Naive thymus-derived CD8-positive, alpha-beta T cell (primary cell): ENCODE results near the gene NRIP2. TPM values are rescaled to one million over a fixed set of nuclear protein-coding genes. Genes with fewer than 3 reads are reported as not detected.

Experiments
- ATAC-seq, 2 donors: fragments of 150-1000 bp; cut with Tn5 transposase in 1 of 2; sonication (Bioruptor Pico), chemical (Tn5 transposase) in 1 of 2; 1 replicate in 1 of 2; 2 replicates in 1 of 2; pipeline ENCODE4 v1.10.0; 2021; ENCODE audit warnings: mild to moderate bottlenecking in 2 of 2, moderate library complexity in 2 of 2
- POLR2A ChIA-PET: fragments of 350-600 bp; sonication (Branson Sonifier 250); formaldehyde crosslinking; loops from one replicate; lab custom pipeline; 2021; ENCODE audit warnings: antibody characterized with exemption; lab: Charles Lee
- DNase-seq, 10 donors: peaks; one replicate each; pipeline versions ENCODE4 v3.0.0 to v3.0.0-alpha.2; 2020 to 2022
- H3K27ac Mint-ChIP-seq, 10 donors: one replicate each; pipeline ENCODE4 v1.8.0; 2020 to 2022; ENCODE audit warnings: mild to moderate bottlenecking in 10 of 10, mixed read lengths in 10 of 10, moderate library complexity in 4 of 10, inconsistent platforms in 1 of 10
- H3K27me3 Mint-ChIP-seq, 5 donors: one replicate each; pipeline ENCODE4 v1.8.0; 2021 to 2022; ENCODE audit warnings: mixed read lengths in 5 of 5
- H3K36me3 Mint-ChIP-seq, 3 donors: one replicate each; pipeline ENCODE4 v1.8.0; 2020 to 2022; ENCODE audit warnings: mixed read lengths in 3 of 3, mild to moderate bottlenecking in 2 of 3, inconsistent platforms in 1 of 3
- H3K4me1 Mint-ChIP-seq, 4 donors: one replicate each; pipeline ENCODE4 v1.8.0; 2021 to 2022; ENCODE audit warnings: mixed read lengths in 4 of 4
- H3K4me3 Mint-ChIP-seq, 10 donors: one replicate each; pipeline ENCODE4 v1.8.0; 2020 to 2022; ENCODE audit warnings: mild to moderate bottlenecking in 10 of 10, mixed read lengths in 10 of 10, moderate library complexity in 6 of 10, inconsistent platforms in 1 of 10
- H3K9me3 Mint-ChIP-seq, 9 donors: one replicate each; pipeline ENCODE4 v1.8.0; 2020 to 2022; ENCODE audit warnings: mixed read lengths in 9 of 9, mild to moderate bottlenecking in 3 of 9, inconsistent platforms in 1 of 9, moderate library complexity in 1 of 9
- polyA plus RNA-seq, 3 donors: library from polyadenylated mRNA; unstranded; fragments of 300-500 nt; fragmentation: Illumina TruSeq; gene quantifications; one replicate each; pipeline ENCODE4 v1.2.3, GENCODE V29; 2021
- total RNA-seq, 8 experiments: library from RNA in 2 of 8; stranded (reverse) in 2 of 8; gene quantifications; one replicate each; pipeline ENCODE4 v1.2.3 and lab custom pipeline; 2021 to 2026

The NRIP2 gene
- total and polyA plus RNA-seq, 5 experiments from 2014 or later = 1.3 to 2.4 (median 1.6) TPM; not detected in 2

DNA sequence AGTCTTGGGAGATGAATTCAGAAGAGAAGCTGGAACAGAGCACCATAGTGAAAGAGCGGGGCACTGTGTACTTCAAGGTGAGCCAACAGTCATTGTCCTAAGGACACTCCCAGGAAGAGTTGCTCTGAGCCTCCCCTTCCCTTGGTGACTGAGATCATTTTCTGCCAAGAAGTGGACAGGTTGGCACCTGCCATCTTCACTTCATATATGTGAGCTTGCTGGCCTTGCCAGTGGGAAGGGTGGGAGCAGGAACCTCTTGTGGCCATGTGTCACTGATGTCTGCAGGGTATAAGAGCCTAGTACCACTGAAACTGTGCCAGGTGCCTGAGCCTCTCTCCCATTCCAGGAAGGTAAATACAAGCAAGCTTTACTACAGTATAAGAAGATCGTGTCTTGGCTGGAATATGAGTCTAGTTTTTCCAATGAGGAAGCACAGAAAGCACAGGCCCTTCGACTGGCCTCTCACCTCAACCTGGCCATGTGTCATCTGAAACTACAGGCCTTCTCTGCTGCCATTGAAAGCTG, 34.7 kb downstream of the NRIP2 start:
- H3K27ac Mint-ChIP-seq = peak overlapping the region in 3 of 10 donors; percentile 17 to 80 (median 29)
- ATAC-seq (no peak), DNase-seq (no peak)
- peaks cover 11 to 26% (median 17%) of the 10 kb centered on the region in 4 donors for H3K4me1 Mint-ChIP-seq
- H3K9me3 Mint-ChIP-seq = no peaks in the 10 kb centered on the region
- no peaks in the 10 kb centered on the region for H3K27me3 Mint-ChIP-seq
- POLR2A ChIA-PET = interaction anchor here (1.1 to 1.5 kb wide), 2 partner anchors 12 to 109 kb away, joined by 5 to 6 read pairs; partner anchors contain the start of gene ITFG2
- H3K36me3 Mint-ChIP-seq = peaks cover 5 to 81% (median 10%) of the 10 kb centered on the region in 3 donors
- no peak overlapping the region for H3K4me3 Mint-ChIP-seq

DNA sequence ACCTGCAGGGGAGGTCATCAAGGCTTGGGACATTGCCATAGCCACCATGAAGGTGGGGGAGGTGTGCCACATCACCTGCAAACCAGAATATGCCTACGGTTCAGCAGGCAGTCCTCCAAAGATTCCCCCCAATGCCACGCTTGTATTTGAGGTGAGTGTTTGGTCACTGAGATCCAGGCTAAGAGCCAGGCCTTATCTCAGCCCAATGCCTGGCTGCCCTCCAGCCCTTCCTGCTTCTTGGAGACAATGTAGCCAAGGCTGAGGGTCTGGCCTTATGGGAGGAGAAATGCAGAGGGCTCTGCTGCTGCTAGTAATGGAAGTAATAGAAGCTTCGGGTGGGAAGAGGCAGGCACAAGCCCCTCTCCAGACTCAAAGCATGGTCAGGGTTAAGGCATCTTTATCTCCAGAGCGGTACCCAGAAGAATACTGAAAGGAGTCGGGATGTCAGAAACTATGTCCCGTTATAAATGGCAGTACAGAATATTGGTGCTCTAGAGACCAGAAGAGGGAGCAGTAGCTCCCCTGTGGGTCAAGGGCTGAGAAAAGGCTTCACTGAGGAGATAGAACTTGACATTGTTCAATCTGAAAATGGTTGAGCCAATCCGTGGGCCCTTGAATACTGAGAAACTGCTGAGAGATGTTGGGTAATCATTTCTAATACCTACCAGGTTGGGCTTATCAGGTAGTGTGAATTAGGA, 37.0 kb downstream of the NRIP2 start:
- no peaks in the 10 kb centered on the region for H3K27me3 Mint-ChIP-seq

DNA sequence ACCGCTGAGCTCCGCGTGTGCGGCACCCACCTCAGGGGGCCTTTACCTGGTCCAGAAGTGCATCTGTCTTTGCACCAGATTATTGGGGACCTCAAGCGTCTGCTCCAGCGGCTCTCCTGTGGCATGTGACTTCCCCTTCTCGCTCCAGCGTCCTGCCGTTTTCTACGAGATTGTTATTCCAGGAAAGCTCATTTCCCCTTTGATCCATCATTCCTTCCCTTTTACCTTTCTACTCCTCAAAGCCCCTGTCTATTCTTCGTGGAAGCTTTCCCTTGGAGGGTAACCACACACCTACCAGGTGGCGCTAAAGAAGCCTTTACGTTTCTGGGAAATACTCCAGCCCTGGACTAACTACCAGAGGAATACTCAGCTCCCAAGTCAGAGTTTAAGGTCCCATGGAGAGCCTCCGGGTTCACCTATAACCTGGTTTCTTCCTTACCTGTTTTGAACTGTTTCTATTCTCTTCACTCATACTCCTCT, 38.6 kb downstream of the NRIP2 start:
- Mint-ChIP-seq H3K27me3 (no peaks in the 10 kb centered on the region), H3K36me3 (peaks cover 4 to 44% (median 5%) of the 10 kb centered on the region in 3 donors), H3K9me3 (no peaks in the 10 kb centered on the region), H3K4me1 (peaks cover 10 to 36% (median 20%) of the 10 kb centered on the region in 4 donors), H3K27ac (peak overlapping the region; percentile 75 to 93 (median 89)), H3K4me3 (peak overlapping the region; percentile 84 to 96 (median 91))
- ATAC-seq (no peak), DNase-seq (no peak)
- POLR2A ChIA-PET = interaction anchor here (0.6 to 6.2 kb wide), 6 partner anchors 8 to 113 kb away, joined by 3 to 94 read pairs (median 6); partner anchors contain the start of genes FOXM1, ITFG2 and RHNO1

More for the DNA sequence above, 37.0 kb downstream of the NRIP2 start:
- peak overlapping the region in 6 of 10 donors; percentile 10 to 83 (median 52) for H3K27ac Mint-ChIP-seq
- no peaks in the 10 kb centered on the region for H3K9me3 Mint-ChIP-seq
- no peak for DNase-seq
- peaks cover 5 to 60% (median 10%) of the 10 kb centered on the region in 3 donors for H3K36me3 Mint-ChIP-seq
- POLR2A ChIA-PET = interaction anchor here (5.5 to 6.2 kb wide), 2 partner anchors 14 to 105 kb away, joined by 51 to 94 read pairs; partner anchors contain the start of gene ITFG2
- peaks cover 11 to 30% (median 20%) of the 10 kb centered on the region in 4 donors for H3K4me1 Mint-ChIP-seq
- no peak for ATAC-seq
- peak overlapping the region in 6 of 10 donors; percentile 90 to 96 (median 92) for H3K4me3 Mint-ChIP-seq

DNA sequence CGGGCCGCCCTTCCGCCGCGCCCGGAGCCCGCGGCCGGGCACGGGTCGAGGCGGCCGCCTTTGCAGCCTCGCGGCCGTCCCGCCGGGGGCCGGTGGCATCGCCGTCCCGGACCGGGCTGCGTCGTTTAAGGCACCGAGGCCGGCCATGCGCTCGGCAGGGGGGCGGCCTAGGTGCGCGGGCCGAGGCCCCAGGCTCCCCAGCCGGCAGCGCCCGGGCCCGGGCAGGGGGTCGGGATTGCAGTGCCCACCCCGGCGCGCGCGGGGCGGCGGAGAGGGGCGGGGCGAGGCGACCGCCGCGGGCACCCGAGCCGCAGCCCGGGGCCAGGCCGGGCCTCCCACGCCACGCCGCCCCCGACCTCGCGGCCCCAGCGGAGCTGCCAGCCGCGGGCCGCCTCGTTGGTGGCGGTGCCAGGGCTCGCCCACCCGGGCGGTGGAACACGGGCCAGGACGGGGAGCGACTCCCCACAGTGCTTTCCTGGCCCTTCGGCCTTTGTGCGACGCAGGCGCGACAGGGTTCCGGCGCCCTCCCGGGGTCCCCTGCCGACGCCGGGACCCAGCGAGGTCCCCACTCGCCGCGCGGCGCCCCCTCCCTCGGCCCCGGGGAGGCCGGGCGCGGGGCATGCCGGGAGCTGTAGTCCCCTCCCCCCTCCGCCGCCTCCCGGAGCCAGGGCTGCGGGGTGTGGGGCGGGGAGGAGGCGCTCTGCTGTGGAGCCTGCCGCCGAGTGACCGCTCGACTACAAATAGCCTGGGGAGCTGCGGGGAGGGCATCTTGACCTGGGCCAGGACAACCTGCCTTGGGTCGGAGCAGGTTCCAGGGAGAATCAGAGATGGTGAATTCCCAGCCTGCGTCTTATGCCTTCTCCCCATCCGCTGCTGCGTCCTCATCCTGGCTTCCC, 39.3 kb downstream of the NRIP2 start:
- POLR2A ChIA-PET = interaction anchor here (0.6 to 6.2 kb wide), 7 partner anchors 9 to 113 kb away, joined by 3 to 94 read pairs (median 6); partner anchors contain the start of genes FOXM1, ITFG2, RHNO1 and TULP3
- Mint-ChIP-seq H3K4me1 (peaks cover 10 to 36% (median 20%) of the 10 kb centered on the region in 4 donors), H3K27me3 (no peaks in the 10 kb centered on the region), H3K36me3 (peaks cover 2 to 38% (median 5%) of the 10 kb centered on the region in 3 donors), H3K9me3 (no peaks in the 10 kb centered on the region), H3K4me3 (peak overlapping the region; percentile 84 to 96 (median 91)), H3K27ac (peak overlapping the region; percentile 75 to 93 (median 89))
- peak; percentile 49 to 81 (median 70) for DNase-seq
- ATAC-seq = peak; percentile 60 to 67

DNA sequence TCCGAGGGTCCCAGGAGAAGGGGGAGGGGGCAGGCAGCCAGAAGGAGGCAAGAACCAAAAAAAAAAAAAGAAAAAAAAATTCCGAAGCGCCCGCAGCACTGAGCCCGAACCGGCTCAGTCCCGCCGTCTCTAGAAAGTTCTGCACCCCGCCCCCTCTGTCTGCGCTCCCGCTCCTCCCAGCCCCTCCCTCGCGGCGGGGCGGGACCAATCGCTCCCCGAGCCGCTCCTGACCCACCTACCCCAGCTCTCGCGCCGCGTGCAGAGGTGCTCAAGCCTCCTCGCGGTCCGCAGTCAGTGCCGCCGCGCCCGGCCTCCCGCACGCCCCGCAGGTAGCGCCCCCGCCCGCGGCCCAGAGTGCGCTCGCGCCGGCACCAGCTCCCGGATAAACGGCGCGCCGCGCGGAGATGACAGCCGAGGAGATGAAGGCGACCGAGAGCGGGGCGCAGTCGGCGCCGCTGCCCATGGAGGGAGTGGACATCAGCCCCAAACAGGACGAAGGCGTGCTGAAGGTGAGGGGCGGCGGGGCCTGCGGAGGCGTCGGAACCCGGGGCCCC, 40.0 kb downstream of the NRIP2 start, which contains the start of gene FKBP4:
TSS of gene FKBP4 (plus strand) at position 235 of the 554 bp plus-strand sequence. CDS start at position 405, 170 bp downstream.
- DNase-seq (peak; percentile 71 to 93 (median 87)), ATAC-seq (peak; percentile 82 to 89)
- H3K27me3 Mint-ChIP-seq = no peaks in the 10 kb centered on the region
- no peaks in the 10 kb centered on the region for H3K9me3 Mint-ChIP-seq
- peak within 1 kb of the TSS; percentile 84 to 96 (median 91) for H3K4me3 Mint-ChIP-seq
- H3K36me3 Mint-ChIP-seq = peaks cover under 1 to 31% (median 5%) of the 10 kb centered on the region in 3 donors
- H3K4me1 Mint-ChIP-seq = peaks cover 10 to 36% (median 20%) of the 10 kb centered on the region in 4 donors
- peak within 1 kb of the TSS in 9 of 10 donors; percentile 57 to 93 (median 88) for H3K27ac Mint-ChIP-seq
- POLR2A ChIA-PET = interaction anchor here (0.7 to 6.2 kb wide), 5 partner anchors 17 to 112 kb away, joined by 3 to 94 read pairs (median 9); partner anchors contain the start of genes FOXM1, ITFG2, RHNO1 and TULP3

DNA sequence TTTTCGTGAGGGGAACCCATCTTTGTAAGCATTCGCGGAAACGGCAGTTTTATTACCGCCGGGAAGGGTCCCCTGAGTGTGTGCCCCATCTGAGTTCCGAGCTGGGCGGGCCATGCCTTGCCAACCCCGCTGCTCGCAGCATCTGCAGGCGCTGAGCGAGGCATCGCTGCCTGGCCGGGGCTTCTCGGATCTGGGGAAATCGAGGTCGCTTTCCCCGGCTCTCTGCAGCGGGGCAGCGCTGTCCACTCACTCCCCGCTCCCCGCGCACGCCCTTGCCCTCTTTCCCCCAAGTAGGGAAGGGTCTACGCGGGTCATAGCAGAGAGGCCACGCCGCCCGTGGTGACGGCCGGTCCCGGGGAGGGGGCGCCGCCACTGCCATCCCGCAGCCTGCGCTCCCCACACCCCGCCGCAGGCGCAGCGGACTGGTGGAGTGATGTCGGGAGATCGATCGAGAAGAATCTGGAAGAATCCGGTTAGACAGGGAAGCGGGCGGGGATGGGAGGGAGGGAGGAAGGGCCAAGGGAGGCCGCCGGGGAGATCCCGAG, 40.6 kb downstream of the NRIP2 start:
- DNase-seq (peak in 8 of 10 donors; percentile 12 to 44 (median 30)), ATAC-seq (peak; percentile 26 to 31)
- Mint-ChIP-seq H3K4me3 (peak overlapping the region; percentile 78 to 96 (median 88)), H3K27me3 (no peaks in the 10 kb centered on the region), H3K4me1 (peaks cover 10 to 36% (median 20%) of the 10 kb centered on the region in 4 donors), H3K27ac (peak overlapping the region in 8 of 10 donors; percentile 53 to 93 (median 86)), H3K36me3 (peaks cover 0 to 25% (median 5%) of the 10 kb centered on the region in 3 donors), H3K9me3 (no peaks in the 10 kb centered on the region)
- POLR2A ChIA-PET = interaction anchor here (0.7 to 6.2 kb wide), 4 partner anchors 18 to 111 kb away, joined by 3 to 94 read pairs (median 28); partner anchors contain the start of genes ITFG2 and TULP3

DNA sequence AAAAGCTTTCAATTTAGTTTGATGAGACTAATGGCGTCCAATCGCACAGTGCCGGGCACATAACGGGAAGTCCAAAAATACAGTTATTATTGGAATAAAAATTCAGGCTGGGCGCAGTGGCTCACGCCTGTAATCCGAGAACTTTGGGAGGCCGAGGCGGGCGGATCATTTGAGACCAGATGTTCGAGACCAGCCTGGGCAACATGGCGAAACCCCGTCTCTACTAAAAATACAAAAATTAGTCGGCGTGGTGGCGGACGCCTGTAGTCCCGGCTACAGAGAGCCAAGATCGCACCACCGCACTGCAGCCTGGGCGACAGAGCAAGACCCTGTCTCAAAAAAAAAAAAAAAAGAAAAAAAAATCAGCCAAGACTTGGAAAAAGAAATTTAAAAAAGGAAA, 41.3 kb downstream of the NRIP2 start:
- peaks cover 10 to 33% (median 20%) of the 10 kb centered on the region in 4 donors for H3K4me1 Mint-ChIP-seq

DNA sequence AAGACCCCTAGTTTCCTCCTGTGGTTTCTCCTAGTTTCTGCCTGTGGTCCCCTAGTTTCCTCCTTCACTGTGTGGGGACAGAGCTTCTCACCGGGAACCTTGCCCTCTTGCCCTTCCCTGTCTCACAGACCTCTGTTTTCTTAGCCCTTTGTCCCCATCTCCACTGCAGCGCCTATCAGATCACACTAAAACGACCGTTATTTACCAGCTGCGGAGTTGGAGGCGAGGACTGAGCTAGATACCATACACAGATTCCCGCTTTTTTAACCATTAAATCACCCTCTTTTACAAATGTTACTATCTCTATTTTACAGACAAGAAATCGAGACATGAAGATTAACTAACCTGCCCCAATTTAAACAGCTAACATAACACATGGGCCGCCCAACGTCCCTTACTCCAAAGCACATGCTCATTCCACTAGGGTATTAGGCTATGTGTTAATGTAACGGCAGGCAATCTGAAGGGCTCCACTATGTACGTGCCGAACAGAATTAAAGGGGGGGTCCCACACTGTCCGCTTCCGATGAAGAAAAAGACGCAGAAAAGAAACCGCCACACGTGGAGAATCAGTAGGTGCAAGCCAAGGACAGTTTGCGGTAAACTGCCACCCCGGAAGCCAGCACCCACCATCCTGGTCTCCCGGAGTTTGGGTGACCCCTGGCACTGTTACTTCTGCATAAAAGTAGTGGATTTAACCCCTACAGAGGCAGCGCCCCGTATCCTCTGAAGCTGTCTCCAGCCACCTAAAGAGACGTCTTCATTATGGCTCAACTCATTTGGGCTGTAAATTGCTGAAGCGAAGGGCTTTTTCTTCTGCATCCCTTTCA, 41.9 kb downstream of the NRIP2 start:
- Mint-ChIP-seq H3K36me3 (peaks cover 0 to 11% (median 0%) of the 10 kb centered on the region in 3 donors), H3K27me3 (no peaks in the 10 kb centered on the region), H3K9me3 (no peaks in the 10 kb centered on the region), H3K4me1 (peaks cover 9 to 30% (median 20%) of the 10 kb centered on the region in 4 donors), H3K4me3 (peak overlapping the region; percentile 17 to 96 (median 85)), H3K27ac (peak overlapping the region in 8 of 10 donors; percentile 0 to 78 (median 49))
- ATAC-seq = no peak
- POLR2A ChIA-PET = interaction anchor here (0.6 to 6.2 kb wide), 3 partner anchors 19 to 101 kb away, joined by 5 to 94 read pairs (median 51); partner anchors contain the start of gene ITFG2
- DNase-seq = no peak

More for the DNA sequence above, 41.3 kb downstream of the NRIP2 start:
- H3K27ac Mint-ChIP-seq = peak overlapping the region in 5 of 10 donors; percentile 5 to 90 (median 64)
- DNase-seq (no peak), ATAC-seq (no peak)
- H3K9me3 Mint-ChIP-seq = no peaks in the 10 kb centered on the region
- peak overlapping the region; percentile 78 to 96 (median 88) for H3K4me3 Mint-ChIP-seq
- no peaks in the 10 kb centered on the region for H3K27me3 Mint-ChIP-seq
- peaks cover 0 to 18% (median 2%) of the 10 kb centered on the region in 3 donors for H3K36me3 Mint-ChIP-seq
- POLR2A ChIA-PET = interaction anchor here (0.6 to 6.2 kb wide), 3 partner anchors 19 to 101 kb away, joined by 5 to 94 read pairs (median 51); partner anchors contain the start of gene ITFG2

DNA sequence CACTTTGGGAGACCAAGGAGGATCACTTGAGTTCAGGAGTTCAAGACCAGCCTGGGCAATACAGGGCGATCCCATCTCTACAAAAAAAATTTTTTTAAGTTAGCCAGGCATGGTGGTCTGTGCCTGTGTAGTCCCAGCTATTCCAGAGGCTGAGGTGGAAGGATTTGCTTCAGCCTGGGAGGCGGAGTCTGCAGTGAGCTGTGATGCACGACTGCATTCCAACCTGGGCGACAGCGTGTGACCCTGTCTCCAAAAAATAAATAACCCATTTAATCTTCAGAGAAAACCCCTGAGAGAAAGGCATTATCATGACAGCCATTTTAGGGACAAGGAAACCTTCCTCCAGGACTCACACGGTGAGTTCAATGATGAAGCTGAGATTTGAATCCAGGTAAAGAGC, 43.7 kb downstream of the NRIP2 start:
- DNase-seq = no peak
- ATAC-seq = no peak
- POLR2A ChIA-PET = interaction anchor here (0.6 to 1.7 kb wide), 2 partner anchors 100 to 1041 kb away, joined by 4 to 5 read pairs; no protein-coding TSS in a partner anchor
- no peaks in the 10 kb centered on the region for H3K9me3 Mint-ChIP-seq
- H3K36me3 Mint-ChIP-seq = no peaks in the 10 kb centered on the region
- H3K27ac Mint-ChIP-seq = no peak overlapping the region
- no peaks in the 10 kb centered on the region for H3K27me3 Mint-ChIP-seq
- peaks cover 2 to 12% (median 6%) of the 10 kb centered on the region in 4 donors for H3K4me1 Mint-ChIP-seq
- no peak overlapping the region for H3K4me3 Mint-ChIP-seq

DNA sequence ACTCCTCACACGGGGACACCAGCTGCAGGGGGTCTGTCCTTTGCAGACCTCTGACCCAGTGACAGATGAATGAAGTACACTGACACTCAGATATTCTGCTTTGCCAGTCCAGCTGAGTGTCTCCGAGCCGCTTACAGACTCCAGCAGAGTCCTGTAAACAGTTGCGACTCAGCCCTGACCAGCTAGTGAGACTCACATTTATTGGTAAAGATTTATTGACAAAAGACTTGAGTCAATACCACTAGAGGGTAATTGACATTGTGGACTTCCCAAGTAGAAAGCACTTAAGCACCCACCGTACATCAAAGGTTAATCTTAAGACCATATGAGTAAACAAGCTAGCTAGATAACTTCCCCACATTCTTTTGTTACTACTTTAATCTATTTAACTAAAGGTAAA, 49.8 kb downstream of the NRIP2 start:
- Mint-ChIP-seq H3K36me3 (no peaks in the 10 kb centered on the region), H3K27ac (no peak overlapping the region), H3K4me1 (peaks cover 11 to 14% (median 12%) of the 10 kb centered on the region in 4 donors), H3K9me3 (no peaks in the 10 kb centered on the region), H3K27me3 (peaks cover 8 to 20% (median 12%) of the 10 kb centered on the region in 5 donors), H3K4me3 (no peak overlapping the region)
- ATAC-seq (no peak), DNase-seq (no peak)
- POLR2A ChIA-PET = no interaction called here
